ENCODE results near the gene ARHGEF18.

- TF ChIP-seq CTCF (IDR thresholded peaks at IDR 0.05; ENCODE audit: insufficient read depth, low read length) (no peak), POLR2AphosphoS5 (IDR thresholded peaks at IDR 0.05; ENCODE audit: low read depth) (no peak), REST (IDR thresholded peaks at IDR 0.05; ENCODE audit: insufficient replicate concordance, low read depth) (no peak), GABPA (IDR thresholded peaks at IDR 0.05; ENCODE audit: low read depth) (no peak)
Observed at GRCh38 chr19:7397687-7398086, 49.0 kb downstream of the ARHGEF18 start.
